ENCODE data around the gene BPHL. TPM values are rescaled to one million over a fixed set of nuclear protein-coding genes. Genes with fewer than 3 reads are reported as not detected.
"Not testable (repeated sequence)": the region's sequence is repeated elsewhere in the genome, so short reads cannot be mapped to it uniquely, and the experiment has no call there.

BPHL gene
- polyA plus RNA-seq, 4 donors, result 20.4 to 171 (median 94.2) TPM

DNA sequence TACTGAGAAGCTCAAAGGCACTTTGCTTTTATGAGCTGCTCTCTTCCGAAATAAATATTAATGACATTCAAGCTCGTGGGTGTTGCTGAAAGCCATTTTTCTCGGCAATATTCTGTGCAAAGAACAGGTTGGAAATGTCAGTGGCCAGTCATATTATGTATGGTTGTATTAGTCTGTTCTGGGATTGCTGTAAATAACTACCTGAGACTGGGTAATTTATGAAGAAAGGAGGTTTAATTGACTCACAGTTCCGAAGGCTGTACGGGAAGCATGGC, 76.8 kb downstream of the BPHL start:
- Histone ChIP-seq H3K27ac (ENCODE audit: low read depth in 1 of 3, low read length in 2 of 3) (no peak overlapping the region), H3K4me3 (ENCODE audit: low read depth in 1 of 3, low read length in 3 of 3) (no peak overlapping the region), H3K9me3 (ENCODE audit: control insufficient read depth in 2 of 2, insufficient read depth in 1 of 2, low read depth in 1 of 2, low read length in 1 of 2) (peaks cover 0 to 7% of the 10 kb centered on the region in 2 donors), H3K27me3 (ENCODE audit: control insufficient read depth in 3 of 3, insufficient read depth in 3 of 3, low read length in 3 of 3) (peaks cover 0 to 4% (median 0%) of the 10 kb centered on the region in 3 donors), H3K36me3 (ENCODE audit: control insufficient read depth in 3 of 3, insufficient read depth in 2 of 3, low read depth in 1 of 3, low read length in 3 of 3) (no peaks in the 10 kb centered on the region), H3K4me1 (ENCODE audit: control insufficient read depth in 3 of 3, insufficient read depth in 2 of 3, low read depth in 1 of 3, low read length in 2 of 3) (no peaks in the 10 kb centered on the region)
- 70 to 79% (median 76%) methylated on average over 5 of the region's 5 CpGs for WGBS, 3 donors
- DNase-seq (no peak), FAIRE-seq (no peak)

- Histone ChIP-seq H3K36me3 (ENCODE audit: control insufficient read depth in 3 of 3, insufficient read depth in 2 of 3, low read depth in 1 of 3, low read length in 3 of 3) (no peaks in the 10 kb centered on the region), H3K9me3 (ENCODE audit: control insufficient read depth in 2 of 2, insufficient read depth in 1 of 2, low read depth in 1 of 2, low read length in 1 of 2) (peaks cover 0 to 4% of the 10 kb centered on the region in 2 donors), H3K27me3 (ENCODE audit: control insufficient read depth in 3 of 3, insufficient read depth in 3 of 3, low read length in 3 of 3) (peaks cover 0 to 4% (median 0%) of the 10 kb centered on the region in 3 donors), H3K4me1 (ENCODE audit: control insufficient read depth in 3 of 3, insufficient read depth in 2 of 3, low read depth in 1 of 3, low read length in 2 of 3) (no peaks in the 10 kb centered on the region), H3K4me3 (ENCODE audit: low read depth in 1 of 3, low read length in 3 of 3) (no peak overlapping the region), H3K27ac (ENCODE audit: low read depth in 1 of 3, low read length in 2 of 3) (no peak overlapping the region)
- FAIRE-seq (no peak), DNase-seq (peak in 1 of 2 donors; percentile 13)
- 61 to 73% (median 65%) methylated on average over 16 of the region's 16 CpGs for WGBS, 3 donors
These were observed 77.4 kb downstream of the BPHL start for GRCh38 chr6:3195695-3196497.

DNA sequence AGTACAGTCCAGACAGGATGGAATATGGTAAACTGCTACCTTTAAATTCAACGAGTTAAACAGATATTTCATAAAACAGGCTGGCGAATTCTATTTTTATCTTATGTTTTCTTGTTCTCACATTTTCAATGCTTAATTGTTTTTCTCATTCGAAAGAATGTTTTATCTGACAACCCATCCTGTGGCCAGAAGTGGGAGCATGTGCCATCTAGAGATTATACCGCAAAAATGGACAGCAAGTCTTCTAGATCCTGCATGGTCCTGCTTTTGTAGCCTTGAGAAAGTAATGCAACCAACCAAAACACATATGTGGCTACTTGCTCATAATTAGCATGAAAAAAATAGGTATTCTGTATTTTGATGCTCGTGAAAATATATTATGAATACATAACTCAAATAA, 78.3 kb downstream of the BPHL start:
- DNase-seq (no peak), FAIRE-seq (no peak)
- H3K36me3 ChIP-seq (ENCODE audit: control insufficient read depth in 3 of 3, insufficient read depth in 2 of 3, low read depth in 1 of 3, low read length in 3 of 3), result no peaks in the 10 kb centered on the region
- H3K9me3 ChIP-seq (ENCODE audit: control insufficient read depth in 2 of 2, insufficient read depth in 1 of 2, low read depth in 1 of 2, low read length in 1 of 2), result peaks cover 0 to 2% of the 10 kb centered on the region in 2 donors
- peaks cover 0 to 4% (median 0%) of the 10 kb centered on the region in 3 donors for H3K27me3 ChIP-seq (ENCODE audit: control insufficient read depth in 3 of 3, insufficient read depth in 3 of 3, low read length in 3 of 3)
- no peak overlapping the region for H3K27ac ChIP-seq (ENCODE audit: low read depth in 1 of 3, low read length in 2 of 3)
- no peak overlapping the region for H3K4me3 ChIP-seq (ENCODE audit: low read depth in 1 of 3, low read length in 3 of 3)
- no peaks in the 10 kb centered on the region for H3K4me1 ChIP-seq (ENCODE audit: control insufficient read depth in 3 of 3, insufficient read depth in 2 of 3, low read depth in 1 of 3, low read length in 2 of 3)
- 77 to 86% (median 78%) methylated on average over 5 of the region's 5 CpGs for WGBS, 3 donors

GRCh38 chr6:3197734-3198133, 79.2 kb downstream of the BPHL start:
- WGBS, 3 donors, result 62 to 89% (median 80%) methylated on average over 2 to 4 of the region's 5 CpGs
- H3K27ac ChIP-seq (ENCODE audit: low read depth in 1 of 3, low read length in 2 of 3); H3K27me3 ChIP-seq (ENCODE audit: control insufficient read depth in 3 of 3, insufficient read depth in 3 of 3, low read length in 3 of 3); H3K36me3 ChIP-seq (ENCODE audit: control insufficient read depth in 3 of 3, insufficient read depth in 2 of 3, low read depth in 1 of 3, low read length in 3 of 3); H3K4me3 ChIP-seq (ENCODE audit: low read depth in 1 of 3, low read length in 3 of 3); FAIRE-seq; DNase-seq; H3K9me3 ChIP-seq (ENCODE audit: control insufficient read depth in 2 of 2, insufficient read depth in 1 of 2, low read depth in 1 of 2, low read length in 1 of 2); H3K4me1 ChIP-seq (ENCODE audit: control insufficient read depth in 3 of 3, insufficient read depth in 2 of 3, low read depth in 1 of 3, low read length in 2 of 3): not testable (repeated sequence)

GRCh38 chr6:3199382-3199781, 80.9 kb downstream of the BPHL start:
- H3K36me3 ChIP-seq (ENCODE audit: control insufficient read depth in 3 of 3, insufficient read depth in 2 of 3, low read depth in 1 of 3, low read length in 3 of 3), result no peaks in the 10 kb centered on the region
- no peak overlapping the region for H3K27ac ChIP-seq (ENCODE audit: low read depth in 1 of 3, low read length in 2 of 3)
- H3K27me3 ChIP-seq (ENCODE audit: control insufficient read depth in 3 of 3, insufficient read depth in 3 of 3, low read length in 3 of 3), result peaks cover 0 to 4% (median 0%) of the 10 kb centered on the region in 3 donors
- FAIRE-seq (no peak), DNase-seq (no peak)
- H3K4me3 ChIP-seq (ENCODE audit: low read depth in 1 of 3, low read length in 3 of 3), result no peak overlapping the region
- H3K9me3 ChIP-seq (ENCODE audit: control insufficient read depth in 2 of 2, insufficient read depth in 1 of 2, low read depth in 1 of 2, low read length in 1 of 2), result peaks cover 0 to 2% of the 10 kb centered on the region in 2 donors
- H3K4me1 ChIP-seq (ENCODE audit: control insufficient read depth in 3 of 3, insufficient read depth in 2 of 3, low read depth in 1 of 3, low read length in 2 of 3), result no peaks in the 10 kb centered on the region
- 82 to 83% (median 82%) methylated on average over 5 of the region's 5 CpGs for WGBS, 3 donors

- Histone ChIP-seq H3K27ac (ENCODE audit: low read depth in 1 of 3, low read length in 2 of 3) (no peak overlapping the region), H3K9me3 (ENCODE audit: control insufficient read depth in 2 of 2, insufficient read depth in 1 of 2, low read depth in 1 of 2, low read length in 1 of 2) (peaks cover 0 to 4% of the 10 kb centered on the region in 2 donors), H3K4me1 (ENCODE audit: control insufficient read depth in 3 of 3, insufficient read depth in 2 of 3, low read depth in 1 of 3, low read length in 2 of 3) (no peaks in the 10 kb centered on the region), H3K27me3 (ENCODE audit: control insufficient read depth in 3 of 3, insufficient read depth in 3 of 3, low read length in 3 of 3) (peaks cover 0 to 4% (median 0%) of the 10 kb centered on the region in 3 donors), H3K36me3 (ENCODE audit: control insufficient read depth in 3 of 3, insufficient read depth in 2 of 3, low read depth in 1 of 3, low read length in 3 of 3) (no peaks in the 10 kb centered on the region), H3K4me3 (ENCODE audit: low read depth in 1 of 3, low read length in 3 of 3) (no peak overlapping the region)
- DNase-seq (no peak), FAIRE-seq (no peak)
These were observed 82.2 kb downstream of the BPHL start for GRCh38 chr6:3200682-3201081.

DNA sequence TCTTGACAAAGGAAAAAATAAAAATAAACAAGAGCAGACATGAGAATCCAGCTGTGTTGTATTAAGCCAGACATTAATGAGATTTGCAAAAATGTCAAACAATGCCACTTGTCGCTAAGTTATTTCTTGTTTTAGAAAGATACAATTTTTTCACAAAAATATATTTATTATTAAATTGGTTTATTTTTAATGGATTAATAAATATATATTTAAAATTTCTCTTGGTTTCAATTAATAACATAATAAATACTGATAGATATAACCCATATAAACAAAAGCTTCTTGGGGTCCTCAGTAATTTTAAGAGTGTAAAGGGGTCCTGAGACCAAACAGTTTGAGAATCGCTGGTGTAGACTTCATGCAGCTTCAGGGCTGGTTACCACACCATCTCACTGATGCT, 82.9 kb downstream of the BPHL start:
- Histone ChIP-seq H3K4me1 (ENCODE audit: control insufficient read depth in 3 of 3, insufficient read depth in 2 of 3, low read depth in 1 of 3, low read length in 2 of 3) (no peaks in the 10 kb centered on the region), H3K4me3 (ENCODE audit: low read depth in 1 of 3, low read length in 3 of 3) (no peak overlapping the region), H3K9me3 (ENCODE audit: control insufficient read depth in 2 of 2, insufficient read depth in 1 of 2, low read depth in 1 of 2, low read length in 1 of 2) (peaks cover 0 to 4% of the 10 kb centered on the region in 2 donors), H3K27ac (ENCODE audit: low read depth in 1 of 3, low read length in 2 of 3) (no peak overlapping the region), H3K27me3 (ENCODE audit: control insufficient read depth in 3 of 3, insufficient read depth in 3 of 3, low read length in 3 of 3) (no peaks in the 10 kb centered on the region), H3K36me3 (ENCODE audit: control insufficient read depth in 3 of 3, insufficient read depth in 2 of 3, low read depth in 1 of 3, low read length in 3 of 3) (no peaks in the 10 kb centered on the region)
- DNase-seq (no peak), FAIRE-seq (no peak)
- 84 to 97% (median 95%) methylated on average over 2 of the region's 2 CpGs for WGBS, 3 donors

All from small intestine (tissue), 7 donors.